Measurements from ENCODE around the gene PRR7.

PRR7 gene

DNA sequence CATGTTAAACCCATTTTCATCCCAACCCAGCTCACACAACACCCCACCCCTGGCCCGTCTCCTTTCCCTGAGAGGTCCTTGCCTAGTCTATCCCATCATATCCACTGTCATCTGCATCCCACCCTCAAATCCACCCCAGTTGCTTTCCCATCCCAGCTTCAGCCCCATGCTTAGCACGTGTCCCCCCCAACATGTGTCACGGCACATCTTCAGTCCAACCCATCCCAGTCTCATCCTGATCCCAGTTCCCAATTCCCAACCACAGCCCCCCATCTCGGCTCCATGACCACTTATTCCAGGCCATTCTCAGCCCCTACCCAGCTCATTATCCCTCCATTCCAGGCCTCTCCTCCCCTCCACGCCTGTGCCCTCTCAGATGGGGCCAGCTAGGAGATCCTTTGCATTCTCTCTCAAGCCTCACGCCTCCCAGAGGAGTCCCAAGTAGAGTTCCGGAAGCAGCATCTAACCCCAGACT lies 27.4 kb downstream of the PRR7 start:
- no peaks in the 10 kb centered on the region for H3K27me3 ChIP-seq
- H3K36me3 ChIP-seq, result peaks cover 33% of the 10 kb centered on the region
- H3K4me3 ChIP-seq, result peak overlapping the region; percentile 44
- H3K9me3 ChIP-seq, result no peaks in the 10 kb centered on the region
- 0 out of 2 replicates have a peak overlapping the region, but pooled peaks have one; percentile 35 for H3K9ac ChIP-seq
- peaks cover 36% of the 10 kb centered on the region for H4K20me1 ChIP-seq
- peak overlapping the region; percentile 90 for H3K4me2 ChIP-seq
- TF ChIP-seq Cebpa-rat (IDR thresholded peaks at IDR 0.05), result no peak
- H3K4me1 ChIP-seq, result peaks cover 79% of the 10 kb centered on the region
- peak overlapping the region; percentile 49 for H3K27ac ChIP-seq

DNA sequence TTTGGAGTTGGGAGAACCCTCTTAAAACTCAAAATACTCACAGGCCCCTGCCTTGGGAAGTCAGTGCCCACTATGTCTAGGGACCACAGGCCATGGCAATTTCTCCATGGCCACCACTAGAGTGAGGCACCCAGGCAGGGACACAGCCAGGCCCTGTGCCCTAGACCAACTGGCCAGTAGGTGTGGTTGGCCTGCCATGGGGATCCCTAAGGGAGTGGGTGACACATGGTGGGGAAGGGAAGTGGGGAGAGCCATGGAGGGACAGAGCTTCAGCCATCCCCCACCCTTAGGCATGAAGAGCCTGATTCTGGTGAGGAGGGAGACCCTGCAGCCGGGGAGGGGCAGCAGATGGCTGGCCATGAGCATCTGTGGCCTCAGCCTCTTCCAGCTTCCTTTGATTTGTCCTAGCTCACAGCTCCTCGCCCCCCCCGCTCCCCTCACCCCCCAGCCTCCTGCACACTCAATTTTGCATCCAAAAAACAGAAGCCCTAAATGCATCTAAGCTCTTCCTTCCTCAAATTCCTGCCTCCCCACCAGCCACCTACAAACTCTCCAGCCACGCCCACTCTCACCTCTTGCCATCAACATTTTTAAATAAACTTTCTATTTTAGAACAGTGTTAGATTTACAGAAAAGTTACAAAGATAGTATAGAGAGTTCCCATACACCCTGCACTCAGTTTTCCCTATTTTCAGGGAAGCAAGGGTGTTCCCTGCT lies 28.4 kb downstream of the PRR7 start:
- Histone ChIP-seq H3K36me3 (peaks cover 24% of the 10 kb centered on the region), H3K4me3 (no peak overlapping the region), H3K27me3 (no peaks in the 10 kb centered on the region), H3K27ac (0 out of 2 replicates have a peak overlapping the region, but pooled peaks have one; percentile 49), H3K4me1 (peaks cover 79% of the 10 kb centered on the region), H3K9me3 (no peaks in the 10 kb centered on the region), H3K4me2 (peak overlapping the region; percentile 90), H4K20me1 (peaks cover 34% of the 10 kb centered on the region), H3K9ac (no peak overlapping the region)
- TF ChIP-seq Cebpa-rat (IDR thresholded peaks at IDR 0.05), result no peak

DNA sequence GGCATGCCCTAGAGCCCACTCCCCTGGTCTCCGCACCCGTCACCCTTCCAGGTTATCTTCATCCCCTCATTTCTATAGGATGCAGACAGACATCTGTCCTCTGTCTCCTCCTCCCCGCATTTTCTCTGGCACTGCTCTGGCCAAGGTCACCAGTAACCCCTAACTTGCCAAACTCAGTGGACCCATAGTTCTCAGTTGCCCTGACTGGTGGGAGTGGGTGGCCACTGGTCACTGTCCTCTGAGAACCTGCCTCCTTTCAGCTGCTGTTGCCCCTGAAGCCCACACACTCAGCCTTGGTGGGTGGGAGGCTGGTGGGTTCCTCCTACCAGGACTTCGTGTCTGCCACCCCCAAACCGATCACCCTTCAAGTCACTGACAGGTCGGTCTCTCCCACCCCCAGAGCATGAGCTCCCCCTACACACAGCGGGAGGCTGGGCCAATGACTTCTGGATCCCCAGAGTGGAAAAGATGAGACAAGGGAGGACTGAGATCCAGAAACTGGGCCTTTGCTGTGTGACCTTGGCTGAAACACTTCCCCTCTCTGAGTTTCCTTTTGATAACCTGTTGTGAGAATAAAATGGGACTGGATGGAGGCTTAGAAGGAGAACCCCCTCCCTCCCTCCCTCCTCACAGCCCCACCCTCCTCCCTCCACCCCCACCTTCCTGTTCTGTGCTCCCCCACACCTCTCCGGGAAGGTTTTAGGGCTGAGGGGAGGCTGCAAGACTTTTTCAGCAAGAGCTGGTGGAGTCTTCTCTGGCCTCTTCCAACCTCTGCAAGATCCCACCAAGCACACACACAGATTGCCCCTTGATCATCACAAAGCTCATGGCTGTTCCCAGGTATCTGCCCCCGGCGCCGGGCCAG lies 29.2 kb downstream of the PRR7 start:
- H3K9me3 ChIP-seq, result no peaks in the 10 kb centered on the region
- H3K4me2 ChIP-seq, result peak overlapping the region; percentile 90
- no peak overlapping the region for H3K27ac ChIP-seq
- peaks cover 78% of the 10 kb centered on the region for H3K4me1 ChIP-seq
- H3K36me3 ChIP-seq, result peaks cover 16% of the 10 kb centered on the region
- no peak for TF ChIP-seq Cebpa-rat (IDR thresholded peaks at IDR 0.05)
- H4K20me1 ChIP-seq, result peaks cover 29% of the 10 kb centered on the region
- no peaks in the 10 kb centered on the region for H3K27me3 ChIP-seq
- no peak overlapping the region for H3K9ac ChIP-seq
- no peak overlapping the region for H3K4me3 ChIP-seq

DNA sequence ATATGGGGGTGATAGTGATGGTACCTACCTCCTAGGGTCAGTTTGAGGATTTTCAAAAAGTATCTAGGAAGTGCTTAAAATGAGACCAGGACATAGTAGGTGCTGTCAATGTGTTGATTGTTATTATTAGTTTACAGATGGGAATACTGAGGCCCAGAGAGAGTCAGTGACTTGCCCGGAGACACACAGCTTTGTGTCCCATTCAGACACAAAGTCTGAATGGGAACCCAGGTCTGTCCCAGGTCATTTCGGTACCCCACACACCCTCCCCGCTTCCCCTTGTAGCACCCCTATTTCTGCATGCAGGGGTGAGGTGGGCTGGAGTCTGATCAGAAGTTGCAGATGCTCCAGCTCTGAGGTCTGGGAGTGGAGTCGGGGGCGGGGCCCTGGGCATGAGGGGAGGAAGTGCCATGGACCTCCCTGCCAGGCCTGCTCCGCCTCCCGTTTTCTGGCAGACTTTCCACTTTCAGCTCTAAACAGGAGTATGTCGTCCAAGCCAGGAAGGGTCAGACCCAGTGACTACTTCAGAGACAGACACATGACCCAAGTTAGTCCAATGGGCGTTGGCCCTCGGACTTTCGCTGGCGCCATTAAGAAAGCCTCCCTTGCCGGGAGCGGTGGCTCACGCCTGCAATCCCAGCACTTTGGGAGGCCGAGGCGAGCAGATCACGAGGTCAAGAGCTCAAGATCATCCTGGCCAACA lies 30.1 kb downstream of the PRR7 start:
- H3K27ac ChIP-seq, result no peak overlapping the region

DNA sequence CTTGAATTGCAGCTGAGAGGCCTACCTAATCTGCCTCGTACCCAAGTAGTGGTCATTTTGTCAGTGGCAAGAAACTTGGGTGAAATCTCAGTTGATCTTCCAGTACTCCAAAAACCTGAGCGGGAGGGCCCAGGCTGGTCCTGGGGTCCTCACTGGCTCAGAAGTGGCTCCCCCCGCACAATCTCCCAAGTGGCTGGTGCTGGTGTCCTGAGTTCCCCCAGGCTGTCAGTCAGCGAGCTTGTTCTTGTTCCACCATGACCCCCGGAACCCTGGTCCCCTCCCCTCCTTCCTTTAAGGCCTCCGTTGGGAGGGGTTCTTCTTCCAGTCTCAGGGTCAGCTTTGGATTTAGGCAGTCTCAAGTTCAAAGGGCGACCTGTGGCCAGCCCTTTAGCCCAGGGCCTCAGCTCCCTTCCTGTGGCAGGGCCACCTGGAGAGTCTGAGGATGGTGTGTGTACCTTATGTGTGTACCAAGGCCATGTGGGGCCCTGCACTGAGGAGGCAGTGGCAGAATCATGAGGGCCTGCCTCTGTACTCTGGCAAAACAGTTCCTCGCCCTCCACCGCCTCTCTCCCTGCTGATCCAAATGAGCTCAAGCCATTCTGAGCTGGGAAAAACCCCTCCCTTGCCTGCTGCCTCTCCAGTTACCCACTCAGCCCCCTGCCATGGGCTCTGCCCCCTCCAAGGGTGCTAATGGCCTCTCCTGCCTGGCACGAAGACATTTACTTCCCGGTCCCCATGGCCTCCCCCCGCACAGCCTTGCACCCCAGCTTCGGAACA lies 31.3 kb downstream of the PRR7 start:
- peak overlapping the region; percentile 80 for H3K27ac ChIP-seq
- no peaks in the 10 kb centered on the region for H3K9me3 ChIP-seq
- H3K4me3 ChIP-seq, result no peak overlapping the region
- H3K4me1 ChIP-seq, result peaks cover 62% of the 10 kb centered on the region
- no peak for TF ChIP-seq Cebpa-rat (IDR thresholded peaks at IDR 0.05)
- 0 out of 2 replicates have a peak, but pooled peaks cover 10% of the 10 kb centered on the region for H4K20me1 ChIP-seq
- H3K4me2 ChIP-seq, result peak overlapping the region; percentile 77
- H3K36me3 ChIP-seq, result peaks cover 18% of the 10 kb centered on the region
- H3K9ac ChIP-seq, result peak overlapping the region; percentile 55
- no peaks in the 10 kb centered on the region for H3K27me3 ChIP-seq

More for the DNA sequence above, 30.1 kb downstream of the PRR7 start:
- Histone ChIP-seq H3K4me3 (no peak overlapping the region), H3K9me3 (no peaks in the 10 kb centered on the region), H3K4me1 (peaks cover 69% of the 10 kb centered on the region), H3K4me2 (no peak overlapping the region), H3K27me3 (no peaks in the 10 kb centered on the region), H3K9ac (no peak overlapping the region), H4K20me1 (peaks cover 20% of the 10 kb centered on the region), H3K36me3 (peaks cover 13% of the 10 kb centered on the region)
- no peak for TF ChIP-seq Cebpa-rat (IDR thresholded peaks at IDR 0.05)

DNA sequence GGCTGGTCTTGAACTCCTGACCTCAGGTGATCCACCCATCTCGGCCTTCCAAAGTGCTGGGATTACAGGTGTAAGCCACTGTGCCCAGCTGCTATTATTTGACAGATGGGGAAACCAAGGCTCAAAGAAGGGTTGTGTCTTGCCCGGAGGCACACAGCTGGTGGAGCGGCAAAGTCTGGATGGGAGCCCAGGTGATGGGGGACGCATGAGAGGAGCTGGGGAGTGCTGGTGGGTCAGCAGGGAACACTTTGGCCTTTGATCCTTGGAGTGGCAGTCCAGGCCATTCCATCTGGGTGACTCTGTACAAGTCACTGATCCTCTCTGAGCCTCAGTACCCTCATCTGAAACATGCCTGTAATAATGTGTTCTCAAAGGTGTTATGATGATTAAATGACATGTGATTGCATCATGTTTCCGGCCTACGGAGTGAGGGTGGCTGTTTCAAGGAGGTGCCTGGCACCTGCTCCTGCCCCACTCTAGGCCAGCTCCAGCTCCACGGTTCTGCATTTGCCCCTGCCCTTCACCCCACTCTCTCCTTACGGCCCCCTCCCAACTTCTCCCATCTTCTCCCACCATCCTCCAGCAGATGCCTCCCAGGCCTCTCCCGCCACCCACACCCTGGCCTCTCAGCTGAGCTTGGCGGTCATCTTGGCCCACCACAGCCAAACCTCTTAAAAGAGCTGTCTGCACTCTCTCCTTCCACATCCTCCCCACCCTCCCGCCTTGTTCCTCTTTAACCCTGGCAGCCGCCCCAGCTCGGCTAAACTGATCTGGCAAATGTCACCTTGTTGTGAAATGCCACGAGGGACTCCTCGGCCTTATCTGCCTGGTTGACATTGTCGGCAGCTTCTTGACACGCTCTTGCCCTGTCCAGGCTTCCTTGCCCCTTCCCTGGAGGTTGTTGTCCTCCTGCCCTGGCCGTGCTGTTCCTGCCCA lies 32.4 kb downstream of the PRR7 start:
- Histone ChIP-seq H3K4me2 (peak overlapping the region; percentile 77), H3K9ac (peak overlapping the region; percentile 61), H3K9me3 (no peaks in the 10 kb centered on the region), H3K4me1 (peaks cover 60% of the 10 kb centered on the region), H3K36me3 (peaks cover 29% of the 10 kb centered on the region), H3K27me3 (no peaks in the 10 kb centered on the region), H3K4me3 (no peak overlapping the region), H4K20me1 (0 out of 2 replicates have a peak, but pooled peaks cover 10% of the 10 kb centered on the region), H3K27ac (peak overlapping the region; percentile 80)
- TF ChIP-seq Cebpa-rat (IDR thresholded peaks at IDR 0.05), result peak; percentile 56; the same call in 1 of the 2 replicates

DNA sequence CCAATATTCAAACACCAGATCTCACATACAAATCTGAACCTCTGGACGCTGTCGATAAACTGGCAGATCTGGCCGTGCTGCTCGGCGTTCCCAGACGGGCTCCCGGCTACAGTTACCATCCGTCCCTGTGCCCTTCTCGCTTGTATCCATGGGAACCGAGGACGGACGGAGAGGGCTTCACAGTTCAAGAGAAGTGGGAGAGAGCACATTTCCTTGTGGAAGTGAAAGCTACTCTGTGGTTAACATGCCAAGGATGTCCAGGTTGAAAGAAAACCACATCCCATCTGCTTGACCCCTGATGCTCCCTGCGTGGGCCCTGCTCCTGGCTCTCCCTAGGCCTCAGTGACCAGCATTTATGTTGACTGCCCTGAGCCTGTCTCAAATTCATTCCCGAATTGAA lies 33.2 kb downstream of the PRR7 start:
- Histone ChIP-seq H3K27ac (peak overlapping the region; percentile 80), H3K4me2 (peak overlapping the region; percentile 77), H4K20me1 (0 out of 2 replicates have a peak, but pooled peaks cover 10% of the 10 kb centered on the region), H3K9me3 (no peaks in the 10 kb centered on the region), H3K4me3 (no peak overlapping the region), H3K36me3 (peaks cover 37% of the 10 kb centered on the region), H3K9ac (peak overlapping the region; percentile 61), H3K4me1 (peaks cover 52% of the 10 kb centered on the region), H3K27me3 (no peaks in the 10 kb centered on the region)
- TF ChIP-seq Cebpa-rat (IDR thresholded peaks at IDR 0.05), result no peak

DNA sequence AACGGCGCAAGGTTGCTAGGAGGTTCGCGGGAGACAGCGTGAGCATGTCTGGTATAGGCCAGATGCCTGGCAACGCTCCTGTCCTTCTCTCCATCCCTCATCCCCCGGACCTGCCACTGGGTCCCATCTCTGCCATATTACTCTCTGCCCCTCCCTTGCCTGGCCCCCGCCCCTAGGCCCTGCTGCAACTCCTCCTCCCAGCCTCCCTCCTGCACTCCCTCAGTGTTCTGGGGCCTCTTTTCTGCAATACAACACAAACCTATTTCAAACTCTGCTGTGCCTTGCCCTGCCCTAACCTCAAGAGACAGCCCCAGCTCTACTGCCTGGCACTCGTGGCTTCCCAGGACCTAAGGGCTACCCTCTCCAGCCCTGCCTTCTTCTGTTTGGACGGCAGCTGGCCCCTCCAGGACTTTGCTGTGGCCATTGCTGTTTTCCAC lies 35.8 kb downstream of the PRR7 start:
- Histone ChIP-seq H3K36me3 (peaks cover 61% of the 10 kb centered on the region), H3K9me3 (no peaks in the 10 kb centered on the region), H3K4me2 (no peak overlapping the region), H3K27ac (no peak overlapping the region), H3K9ac (no peak overlapping the region), H4K20me1 (0 out of 2 replicates have a peak, but pooled peaks cover 11% of the 10 kb centered on the region), H3K27me3 (no peaks in the 10 kb centered on the region), H3K4me3 (no peak overlapping the region), H3K4me1 (peaks cover 41% of the 10 kb centered on the region)
- TF ChIP-seq Cebpa-rat (IDR thresholded peaks at IDR 0.05), result no peak

Data from BLaER1 (cell line).